SK-N-SH (cell line): ENCODE data around the gene DLAT.

Experiments used
- CHD2 ChIP-seq: fragments of 150-350 bp; IDR thresholded peaks from 2 replicates; pipeline ENCODE4 v1.6.1; 2018; ENCODE audit warnings: low read length; ENCODE audit not compliant: partially characterized antibody
- EP300 ChIP-seq, 2 experiments: IDR thresholded peaks; 2 replicates each; pipeline versions ENCODE4 v1.4.0 to v1.6.1; 2012; ENCODE audit warnings: borderline replicate concordance in 1 of 2, low read depth in 1 of 2, low read length in 1 of 2
- GABPA ChIP-seq: IDR thresholded peaks from 2 replicates; pipeline ENCODE4 v1.4.0; 2012; ENCODE audit warnings: low read depth, mild to moderate bottlenecking
- JUND ChIP-seq: IDR thresholded peaks from 2 replicates; pipeline ENCODE4 v1.4.0; 2012
- MAX ChIP-seq: IDR thresholded peaks from 2 replicates; pipeline ENCODE4 v1.4.0; 2012; ENCODE audit warnings: low read depth
- NFIC ChIP-seq: IDR thresholded peaks from 2 replicates; pipeline ENCODE4 v1.4.0; 2012; ENCODE audit warnings: borderline replicate concordance
- POLR2AphosphoS5 ChIP-seq: IDR thresholded peaks from 2 replicates; pipeline ENCODE4 v1.6.1; 2012; ENCODE audit warnings: low read depth, low read length
- TAF1 ChIP-seq: IDR thresholded peaks from 2 replicates; pipeline ENCODE4 v1.6.1; 2012; ENCODE audit warnings: low read depth, mild to moderate bottlenecking, low read length, moderate library complexity, borderline replicate concordance
- USF2 ChIP-seq: fragments of 150-350 bp; IDR thresholded peaks from 2 replicates; pipeline ENCODE4 v1.6.1; 2017; ENCODE audit warnings: antibody characterized with exemption, low read length, low read depth, borderline replicate concordance
- YY1 ChIP-seq: IDR thresholded peaks from 2 replicates; pipeline ENCODE4 v1.4.0; 2012; ENCODE audit warnings: low read depth, mild to moderate bottlenecking
- TF ChIP-seq, protein P1 (sequence below): fragments of 200-600 bp; sonication (generic); IDR thresholded peaks from 2 replicates; pipeline ENCODE4 v1.6.1; 2017; ENCODE audit warnings: antibody characterized with exemption, mild to moderate bottlenecking, moderate library complexity
- TF ChIP-seq, protein P2 (sequence below): IDR thresholded peaks from 2 replicates; pipeline ENCODE4 v1.6.1; 2012; ENCODE audit warnings: mild to moderate bottlenecking, low read depth, low read length, moderate library complexity

- TF ChIP-seq, protein P1, sequence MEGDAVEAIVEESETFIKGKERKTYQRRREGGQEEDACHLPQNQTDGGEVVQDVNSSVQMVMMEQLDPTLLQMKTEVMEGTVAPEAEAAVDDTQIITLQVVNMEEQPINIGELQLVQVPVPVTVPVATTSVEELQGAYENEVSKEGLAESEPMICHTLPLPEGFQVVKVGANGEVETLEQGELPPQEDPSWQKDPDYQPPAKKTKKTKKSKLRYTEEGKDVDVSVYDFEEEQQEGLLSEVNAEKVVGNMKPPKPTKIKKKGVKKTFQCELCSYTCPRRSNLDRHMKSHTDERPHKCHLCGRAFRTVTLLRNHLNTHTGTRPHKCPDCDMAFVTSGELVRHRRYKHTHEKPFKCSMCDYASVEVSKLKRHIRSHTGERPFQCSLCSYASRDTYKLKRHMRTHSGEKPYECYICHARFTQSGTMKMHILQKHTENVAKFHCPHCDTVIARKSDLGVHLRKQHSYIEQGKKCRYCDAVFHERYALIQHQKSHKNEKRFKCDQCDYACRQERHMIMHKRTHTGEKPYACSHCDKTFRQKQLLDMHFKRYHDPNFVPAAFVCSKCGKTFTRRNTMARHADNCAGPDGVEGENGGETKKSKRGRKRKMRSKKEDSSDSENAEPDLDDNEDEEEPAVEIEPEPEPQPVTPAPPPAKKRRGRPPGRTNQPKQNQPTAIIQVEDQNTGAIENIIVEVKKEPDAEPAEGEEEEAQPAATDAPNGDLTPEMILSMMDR, result no peak
- TF ChIP-seq POLR2AphosphoS5 (no peak), EP300 (IDR thresholded peaks at IDR 0.05; ENCODE audit: borderline replicate concordance in 1 of 2, low read depth in 1 of 2, low read length in 1 of 2) (no peak), GABPA (no peak), YY1 (no peak), JUND (no peak), MAX (no peak), USF2 (no peak), TAF1 (no peak), CHD2 (no peak), NFIC (no peak)
- TF ChIP-seq, protein P2, sequence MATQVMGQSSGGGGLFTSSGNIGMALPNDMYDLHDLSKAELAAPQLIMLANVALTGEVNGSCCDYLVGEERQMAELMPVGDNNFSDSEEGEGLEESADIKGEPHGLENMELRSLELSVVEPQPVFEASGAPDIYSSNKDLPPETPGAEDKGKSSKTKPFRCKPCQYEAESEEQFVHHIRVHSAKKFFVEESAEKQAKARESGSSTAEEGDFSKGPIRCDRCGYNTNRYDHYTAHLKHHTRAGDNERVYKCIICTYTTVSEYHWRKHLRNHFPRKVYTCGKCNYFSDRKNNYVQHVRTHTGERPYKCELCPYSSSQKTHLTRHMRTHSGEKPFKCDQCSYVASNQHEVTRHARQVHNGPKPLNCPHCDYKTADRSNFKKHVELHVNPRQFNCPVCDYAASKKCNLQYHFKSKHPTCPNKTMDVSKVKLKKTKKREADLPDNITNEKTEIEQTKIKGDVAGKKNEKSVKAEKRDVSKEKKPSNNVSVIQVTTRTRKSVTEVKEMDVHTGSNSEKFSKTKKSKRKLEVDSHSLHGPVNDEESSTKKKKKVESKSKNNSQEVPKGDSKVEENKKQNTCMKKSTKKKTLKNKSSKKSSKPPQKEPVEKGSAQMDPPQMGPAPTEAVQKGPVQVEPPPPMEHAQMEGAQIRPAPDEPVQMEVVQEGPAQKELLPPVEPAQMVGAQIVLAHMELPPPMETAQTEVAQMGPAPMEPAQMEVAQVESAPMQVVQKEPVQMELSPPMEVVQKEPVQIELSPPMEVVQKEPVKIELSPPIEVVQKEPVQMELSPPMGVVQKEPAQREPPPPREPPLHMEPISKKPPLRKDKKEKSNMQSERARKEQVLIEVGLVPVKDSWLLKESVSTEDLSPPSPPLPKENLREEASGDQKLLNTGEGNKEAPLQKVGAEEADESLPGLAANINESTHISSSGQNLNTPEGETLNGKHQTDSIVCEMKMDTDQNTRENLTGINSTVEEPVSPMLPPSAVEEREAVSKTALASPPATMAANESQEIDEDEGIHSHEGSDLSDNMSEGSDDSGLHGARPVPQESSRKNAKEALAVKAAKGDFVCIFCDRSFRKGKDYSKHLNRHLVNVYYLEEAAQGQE, result no peak
Observed at GRCh38 chr11:112049777-112050176, 24.6 kb downstream of the DLAT start.
